ENCODE data around the gene ZNF608.

The ZNF608 gene

DNA sequence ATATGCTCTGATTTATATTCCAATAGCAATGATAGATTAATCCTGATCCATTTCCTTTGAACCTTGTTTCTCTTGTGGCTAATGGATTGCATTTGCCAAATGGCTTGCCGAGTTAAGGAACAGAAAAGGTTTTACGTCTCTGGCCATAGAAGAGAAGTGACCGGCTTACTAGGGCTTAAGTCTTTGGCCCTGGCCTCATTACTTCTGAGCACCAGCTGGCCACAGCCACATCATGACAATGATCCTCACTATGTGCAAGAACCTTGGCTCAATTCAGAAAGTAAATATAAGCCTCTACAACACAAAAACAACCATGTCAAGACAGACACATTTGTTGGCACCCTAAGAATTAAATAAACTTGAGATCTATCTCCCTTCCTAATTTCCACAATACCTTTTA is 46.1 kb downstream of the ZNF608 start:
- FAIRE-seq: peak; percentile 16
- TF ChIP-seq POU2F2 (IDR thresholded peaks at IDR 0.05; ENCODE audit: low read depth, low read length) (no peak), POLR2A (IDR thresholded peaks at IDR 0.05; ENCODE audit: low read depth, low read length) (no peak), SPI1 (IDR thresholded peaks at IDR 0.05; ENCODE audit: low read depth, low read length) (no peak), TAF1 (IDR thresholded peaks at IDR 0.05; ENCODE audit: low read depth, low read length) (no peak), PAX5 (IDR thresholded peaks at IDR 0.05; ENCODE audit: insufficient read depth, low read length, severe bottlenecking) (no peak), POLR2AphosphoS5 (IDR thresholded peaks at IDR 0.05; ENCODE audit: low read depth, low read length) (no peak)
- no peak for DNase-seq (ENCODE audit: insufficient read length, low spot score)

DNA sequence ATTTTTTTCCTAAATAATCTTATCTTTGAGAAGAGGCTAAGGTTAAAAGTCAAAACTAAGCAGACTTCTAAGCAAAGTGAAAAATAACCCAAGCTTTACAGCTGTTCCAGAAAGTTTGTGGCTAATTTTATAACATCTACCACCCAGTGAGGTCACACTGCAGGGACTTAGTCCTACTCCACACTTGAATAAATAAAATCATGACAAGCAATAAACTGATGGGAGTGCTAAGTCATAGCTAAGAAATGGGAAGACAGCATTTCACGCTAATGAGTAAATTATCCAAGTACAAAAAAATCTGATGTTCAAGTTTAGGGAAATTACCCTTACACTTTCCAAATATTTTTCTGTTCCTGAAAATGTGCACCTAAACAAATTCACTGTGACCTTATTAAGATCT is 47.7 kb downstream of the ZNF608 start:
- DNase-seq (ENCODE audit: insufficient read length, low spot score): no peak
- TF ChIP-seq PAX5 (IDR thresholded peaks at IDR 0.05; ENCODE audit: insufficient read depth, low read length, severe bottlenecking) (no peak), POU2F2 (IDR thresholded peaks at IDR 0.05; ENCODE audit: low read depth, low read length) (no peak), POLR2AphosphoS5 (IDR thresholded peaks at IDR 0.05; ENCODE audit: low read depth, low read length) (no peak), TAF1 (IDR thresholded peaks at IDR 0.05; ENCODE audit: low read depth, low read length) (no peak), SPI1 (IDR thresholded peaks at IDR 0.05; ENCODE audit: low read depth, low read length) (no peak), POLR2A (IDR thresholded peaks at IDR 0.05; ENCODE audit: low read depth, low read length) (no peak)
- FAIRE-seq: no peak

DNA sequence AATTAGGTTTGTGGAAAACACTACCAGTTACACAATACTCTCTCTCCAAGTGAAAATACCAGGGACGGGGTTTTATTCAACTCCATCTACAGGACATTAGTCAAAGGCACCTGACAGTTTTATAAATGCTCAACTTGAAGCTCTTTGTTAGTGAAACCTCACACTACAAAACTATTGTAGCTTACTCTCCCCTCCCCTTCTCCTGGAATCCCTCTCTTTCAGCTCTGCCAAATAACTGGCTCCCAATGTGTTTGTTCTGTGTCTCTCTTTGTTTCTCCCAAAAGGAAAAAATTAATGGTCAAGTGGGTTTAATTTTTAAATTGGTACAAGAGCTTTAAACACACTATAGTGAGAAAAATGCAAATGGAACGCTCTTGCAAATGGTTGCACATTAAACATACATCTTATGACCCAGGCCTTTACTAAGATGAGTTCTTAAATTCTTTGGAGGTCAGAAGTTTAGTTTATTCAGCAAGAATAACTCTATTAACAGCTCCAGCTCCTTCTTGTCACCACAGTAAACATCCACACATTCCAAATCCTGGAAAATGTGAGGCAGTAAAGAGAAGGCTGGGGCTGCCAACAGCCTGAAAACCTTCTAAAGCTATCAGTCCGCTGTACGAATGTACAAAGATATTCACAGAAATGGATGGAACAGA is 48.4 kb downstream of the ZNF608 start:
- FAIRE-seq: peak; percentile 16

DNA sequence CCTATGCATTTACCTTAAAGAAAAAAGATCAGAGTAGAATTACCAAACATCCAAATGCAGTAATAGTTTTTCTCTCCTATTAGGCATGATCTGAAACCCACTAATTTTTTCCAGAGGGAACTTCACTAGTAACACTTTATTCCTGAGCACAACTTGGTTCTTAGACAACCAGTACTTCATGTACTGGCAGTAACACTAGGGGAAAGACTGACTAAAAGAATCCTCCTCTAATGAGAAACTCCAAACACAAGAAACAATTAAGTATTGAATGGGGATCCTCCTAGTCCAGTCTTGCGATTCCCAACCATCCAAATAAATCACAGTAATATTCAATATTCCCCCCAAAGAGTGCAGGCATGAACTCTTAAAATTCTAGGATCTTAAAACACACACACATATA is 48.9 kb downstream of the ZNF608 start:
- DNase-seq (ENCODE audit: insufficient read length, low spot score): no peak
- FAIRE-seq: no peak
- TF ChIP-seq POLR2AphosphoS5 (IDR thresholded peaks at IDR 0.05; ENCODE audit: low read depth, low read length) (no peak), POLR2A (IDR thresholded peaks at IDR 0.05; ENCODE audit: low read depth, low read length) (no peak), SPI1 (IDR thresholded peaks at IDR 0.05; ENCODE audit: low read depth, low read length) (no peak), POU2F2 (IDR thresholded peaks at IDR 0.05; ENCODE audit: low read depth, low read length) (no peak), TAF1 (IDR thresholded peaks at IDR 0.05; ENCODE audit: low read depth, low read length) (no peak), PAX5 (IDR thresholded peaks at IDR 0.05; ENCODE audit: insufficient read depth, low read length, severe bottlenecking) (no peak)

More for the DNA sequence above, 48.4 kb downstream of the ZNF608 start:
- TF ChIP-seq POU2F2 (IDR thresholded peaks at IDR 0.05; ENCODE audit: low read depth, low read length) (no peak), POLR2A (IDR thresholded peaks at IDR 0.05; ENCODE audit: low read depth, low read length) (no peak), POLR2AphosphoS5 (IDR thresholded peaks at IDR 0.05; ENCODE audit: low read depth, low read length) (no peak), TAF1 (IDR thresholded peaks at IDR 0.05; ENCODE audit: low read depth, low read length) (no peak), SPI1 (IDR thresholded peaks at IDR 0.05; ENCODE audit: low read depth, low read length) (no peak), PAX5 (IDR thresholded peaks at IDR 0.05; ENCODE audit: insufficient read depth, low read length, severe bottlenecking) (no peak)
- no peak for DNase-seq (ENCODE audit: insufficient read length, low spot score)

DNA sequence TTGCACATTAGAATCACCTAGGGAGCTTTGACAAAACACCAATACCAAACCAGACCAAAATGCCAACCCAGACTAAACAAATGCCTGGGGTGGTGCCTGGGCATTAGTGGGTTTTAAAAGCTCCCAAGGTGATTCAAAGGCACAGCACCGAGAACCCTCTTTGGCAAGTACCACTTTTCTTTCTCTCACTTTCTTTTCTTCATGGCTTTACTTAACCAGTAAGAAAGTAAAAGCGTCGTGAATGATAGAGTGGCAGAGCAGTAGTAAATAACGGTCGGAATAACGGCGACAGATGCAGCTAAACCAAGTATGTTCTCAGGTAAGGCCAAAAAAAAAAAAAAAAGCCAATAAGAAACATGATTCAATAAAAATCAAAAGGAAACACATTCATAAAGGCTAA is 49.5 kb downstream of the ZNF608 start:
- no peak for TF ChIP-seq POLR2A (IDR thresholded peaks at IDR 0.05; ENCODE audit: low read depth, low read length)
- TF ChIP-seq PAX5 (IDR thresholded peaks at IDR 0.05; ENCODE audit: insufficient read depth, low read length, severe bottlenecking): no peak
- TF ChIP-seq POLR2AphosphoS5 (IDR thresholded peaks at IDR 0.05; ENCODE audit: low read depth, low read length): no peak
- no peak for TF ChIP-seq POU2F2 (IDR thresholded peaks at IDR 0.05; ENCODE audit: low read depth, low read length)
- TF ChIP-seq TAF1 (IDR thresholded peaks at IDR 0.05; ENCODE audit: low read depth, low read length): no peak
- TF ChIP-seq SPI1 (IDR thresholded peaks at IDR 0.05; ENCODE audit: low read depth, low read length): no peak
- no peak for DNase-seq (ENCODE audit: insufficient read length, low spot score)
- FAIRE-seq: no peak

Data from GM12891 (cell line).